H9 (cell line): ENCODE results near the gene HOXB8. TPM values are rescaled to one million over a fixed set of nuclear protein-coding genes. Genes with fewer than 3 reads are reported as not detected.

Experiments
- DNase-seq: peaks from one replicate; pipeline ENCODE4 v3.0.0-alpha.2; 2017
- H2AFZ ChIP-seq: one replicate; pipeline ENCODE4 v1.6.1; 2013; ENCODE audit warnings: mild to moderate bottlenecking, low read length, control low read depth, moderate library complexity
- H2AK5ac ChIP-seq: 2 replicates; pipeline ENCODE4 v1.6.1; 2013; ENCODE audit warnings: low read length, control low read depth, mixed read lengths; ENCODE audit not compliant: insufficient read length
- H2BK120ac ChIP-seq: one replicate; pipeline ENCODE4 v1.6.1; 2013; ENCODE audit warnings: low read depth, mild to moderate bottlenecking, low read length, control low read depth, inconsistent platforms; ENCODE audit not compliant: poor library complexity, severe bottlenecking
- H2BK12ac ChIP-seq: 2 replicates; pipeline ENCODE4 v1.6.1; 2013; ENCODE audit warnings: low read length, control low read depth, mixed read lengths, low read depth; ENCODE audit not compliant: insufficient read length
- H2BK15ac ChIP-seq: 2 replicates; pipeline ENCODE4 v1.6.1; 2013; ENCODE audit warnings: low read depth, low read length, control low read depth
- H2BK20ac ChIP-seq: one replicate; pipeline ENCODE4 v1.6.1; 2013; ENCODE audit warnings: low read depth, mild to moderate bottlenecking, low read length, control low read depth, inconsistent platforms; ENCODE audit not compliant: poor library complexity, severe bottlenecking
- H2BK5ac ChIP-seq: 2 replicates; pipeline ENCODE4 v1.6.1; 2013; ENCODE audit warnings: low read length, control low read depth, mixed read lengths; ENCODE audit not compliant: insufficient read length
- H3K14ac ChIP-seq: 2 replicates; pipeline ENCODE4 v1.6.1; 2013; ENCODE audit warnings: low read length, control low read depth; ENCODE audit not compliant: insufficient read depth
- H3K18ac ChIP-seq: 2 replicates; pipeline ENCODE4 v1.6.1; 2013; ENCODE audit warnings: low read depth, mild to moderate bottlenecking, mixed read lengths, low read length, control low read depth; ENCODE audit not compliant: insufficient read length
- H3K23ac ChIP-seq: 2 replicates; pipeline ENCODE4 v1.6.1; 2013; ENCODE audit warnings: low read length, control low read depth, mixed read lengths, low read depth; ENCODE audit not compliant: insufficient read length
- H3K23me2 ChIP-seq: 2 replicates; pipeline ENCODE4 v1.6.1; 2013; ENCODE audit warnings: low read depth, mild to moderate bottlenecking, mixed read lengths, low read length, control low read depth; ENCODE audit not compliant: insufficient read length, poor library complexity, severe bottlenecking
- H3K27ac ChIP-seq: 2 replicates; pipeline ENCODE4 v1.5.1; 2013; ENCODE audit warnings: low read length, control low read depth, mixed read lengths, low read depth; ENCODE audit not compliant: insufficient read length
- H3K27me3 ChIP-seq: 2 replicates; pipeline ENCODE4 v1.6.1; 2013; ENCODE audit warnings: low read length, control low read depth, inconsistent platforms; ENCODE audit not compliant: insufficient read depth
- H3K4ac ChIP-seq: 2 replicates; pipeline ENCODE4 v1.6.1; 2013; ENCODE audit warnings: low read depth, mild to moderate bottlenecking, control low read depth, inconsistent platforms, low read length, moderate library complexity
- H3K4me1 ChIP-seq: 2 replicates; pipeline ENCODE4 v1.6.1; 2013; ENCODE audit warnings: low read length, control low read depth, inconsistent platforms; ENCODE audit not compliant: insufficient read depth
- H3K4me2 ChIP-seq: 2 replicates; pipeline ENCODE4 v1.6.1; 2013; ENCODE audit warnings: low read length, control low read depth, mixed read lengths; ENCODE audit not compliant: insufficient read length, insufficient read depth
- H3K56ac ChIP-seq: 2 replicates; pipeline ENCODE4 v1.6.1; 2013; ENCODE audit warnings: low read depth, mild to moderate bottlenecking, mixed read lengths, low read length, control low read depth; ENCODE audit not compliant: insufficient read length
- H3K79me1 ChIP-seq: 2 replicates; pipeline ENCODE4 v1.6.1; 2013; ENCODE audit warnings: low read depth, mild to moderate bottlenecking, moderate library complexity, low read length, control low read depth, inconsistent platforms; ENCODE audit not compliant: insufficient read depth, poor library complexity, severe bottlenecking
- H3K79me2 ChIP-seq: 2 replicates; pipeline ENCODE4 v1.6.1; 2013; ENCODE audit warnings: low read length, control low read depth, inconsistent platforms; ENCODE audit not compliant: insufficient read depth
- H3K9ac ChIP-seq: 2 replicates; pipeline ENCODE4 v1.6.1; 2013; ENCODE audit warnings: low read length, control low read depth, mixed read lengths; ENCODE audit not compliant: insufficient read length; ENCODE audit errors: extremely low read depth
- H3K9me3 ChIP-seq: one replicate; pipeline ENCODE4 v1.6.1; 2013; ENCODE audit warnings: low read depth, low read length, inconsistent platforms; ENCODE audit not compliant: control insufficient read depth
- H3T11ph ChIP-seq: one replicate; pipeline ENCODE4 v1.6.1; 2013; ENCODE audit warnings: mild to moderate bottlenecking, low read length, control low read depth, inconsistent platforms
- H4K20me1 ChIP-seq: one replicate; pipeline ENCODE4 v1.6.1; 2013; ENCODE audit not compliant: control insufficient read depth, insufficient read length, insufficient read depth
- H4K5ac ChIP-seq: 2 replicates; pipeline ENCODE4 v1.6.1; 2013; ENCODE audit warnings: low read depth, mild to moderate bottlenecking, mixed read lengths, low read length, control low read depth; ENCODE audit not compliant: insufficient read length
- H4K8ac ChIP-seq: replicated peaks from 2 replicates; pipeline ENCODE4 v1.6.1; 2013; ENCODE audit warnings: low read length, control low read depth, mixed read lengths, low read depth; ENCODE audit not compliant: insufficient read length
- H4K91ac ChIP-seq: 2 replicates; pipeline ENCODE4 v1.6.1; 2013; ENCODE audit warnings: low read depth, mild to moderate bottlenecking, moderate library complexity, mixed read lengths, low read length, control low read depth; ENCODE audit not compliant: insufficient read length
- H3K27ac Mint-ChIP-seq, 3 experiments: 2 replicates in 2 of 3; 3 replicates in 1 of 3; pipeline ENCODE4 v1.8.0; 2020 to 2021; ENCODE audit warnings: mixed read lengths in 3 of 3, mild to moderate bottlenecking in 1 of 3, moderate library complexity in 1 of 3
- H3K27me3 Mint-ChIP-seq: 2 replicates; pipeline ENCODE4 v1.8.0; 2021; ENCODE audit warnings: low read depth, mild to moderate bottlenecking, moderate library complexity, mixed read lengths
- H3K36me3 Mint-ChIP-seq, 3 experiments: 2 replicates in 2 of 3; 3 replicates in 1 of 3; pipeline ENCODE4 v1.8.0; 2020 to 2021; ENCODE audit warnings: low read depth in 3 of 3, mixed read lengths in 3 of 3; ENCODE audit not compliant: insufficient read depth in 1 of 3
- H3K4me1 Mint-ChIP-seq, 2 experiments: 2 replicates each; pipeline ENCODE4 v1.8.0; 2020; ENCODE audit warnings: mixed read lengths in 2 of 2
- H3K4me3 Mint-ChIP-seq, 2 experiments: 2 replicates in 1 of 2; 3 replicates in 1 of 2; pipeline ENCODE4 v1.8.0; 2020 to 2021; ENCODE audit warnings: mild to moderate bottlenecking in 2 of 2, mixed read lengths in 2 of 2, moderate library complexity in 1 of 2
- H3K9me3 Mint-ChIP-seq, 2 experiments: 2 replicates in 1 of 2; 3 replicates in 1 of 2; pipeline ENCODE4 v1.8.0; 2020; ENCODE audit warnings: mild to moderate bottlenecking in 2 of 2, mixed read lengths in 2 of 2, moderate library complexity in 1 of 2
- CTCF ChIP-seq: fragments of 200-600 bp; sonication (generic); conservative IDR thresholded peaks from 3 replicates; pipeline ENCODE4 v1.8.0; 2021; ENCODE audit warnings: antibody characterized with exemption, mild to moderate bottlenecking
- WGBS: extraction: QIAGEN DNeasy Blood & Tissue Kit; methylation state at CpG from one replicate; pipeline ENCODE4 v1.1.7; 2013; ENCODE audit warnings: missing lambda C conversion rate, low lambda C conversion rate, mixed read lengths; ENCODE audit not compliant: insufficient read length; ENCODE audit errors: extremely low coverage; 5-methylcytosine and 5-hydroxymethylcytosine counted together
- total RNA-seq: library from RNA; stranded (reverse); gene quantifications from 2 replicates; pipeline ENCODE4 v1.2.1, GENCODE V29; 2021

The HOXB8 gene
- total RNA-seq, 1 experiment from 2014 or later, result not detected

- Mint-ChIP-seq H3K9me3 (peaks cover 5 to 15% of the 10 kb centered on the region in 2 experiments; a peak in 2 of 5 replicates), H3K36me3 (no peaks in the 10 kb centered on the region), H3K4me3 (no peak overlapping the region), H3K27ac (no peak overlapping the region), H3K27me3 (peaks cover 100% of the 10 kb centered on the region), H3K4me1 (peaks cover 4 to 29% of the 10 kb centered on the region in 2 experiments)
- TF ChIP-seq CTCF, result no peak
- no peak overlapping the region for H2BK120ac ChIP-seq
- H2BK12ac ChIP-seq, result no peak overlapping the region
- no peak overlapping the region for H4K8ac ChIP-seq
- H3K9ac ChIP-seq, result no peak overlapping the region
- no peak overlapping the region for H3K18ac ChIP-seq
- WGBS, result no CpG with 5 or more reads among the region's 14 CpGs
- H3K79me1 ChIP-seq, result no peaks in the 10 kb centered on the region
- no peak overlapping the region for H2BK20ac ChIP-seq
- no peak overlapping the region for H4K5ac ChIP-seq
- no peak overlapping the region for H2AK5ac ChIP-seq
- no peak for DNase-seq
- peaks cover 99% of the 10 kb centered on the region for H3K27me3 ChIP-seq
- H3K79me2 ChIP-seq, result no peaks in the 10 kb centered on the region
- H3K4me2 ChIP-seq, result no peak overlapping the region
- no peaks in the 10 kb centered on the region for H3K23me2 ChIP-seq
- no peak overlapping the region for H3T11ph ChIP-seq
- H2BK5ac ChIP-seq, result no peak overlapping the region
- H3K27ac ChIP-seq, result no peak overlapping the region
- no peak overlapping the region for H4K91ac ChIP-seq
- H3K56ac ChIP-seq, result no peak overlapping the region
- H2BK15ac ChIP-seq, result no peak overlapping the region
- no peak overlapping the region for H3K23ac ChIP-seq
- H3K14ac ChIP-seq, result no peak overlapping the region
- H4K20me1 ChIP-seq, result no peaks in the 10 kb centered on the region
- H3K9me3 ChIP-seq, result no peaks in the 10 kb centered on the region
- H2AFZ ChIP-seq, result no peak overlapping the region
- no peaks in the 10 kb centered on the region for H3K4me1 ChIP-seq
- H3K4ac ChIP-seq, result no peak overlapping the region
Measured at GRCh38 chr17:48592577-48592976, 22.5 kb downstream of the HOXB8 start.
